HG03108 (cell line): Measurements from ENCODE around the gene SP1.
"Not testable (repeated sequence)": the region's sequence is repeated elsewhere in the genome, so short reads cannot be mapped to it uniquely, and the experiment has no call there.

Experiments
- ATAC-seq: cut with Tn5 transposase; IDR thresholded peaks from one replicate; pipeline ENCODE4 v1.9.1; 2021; ENCODE audit warnings: moderate library complexity; ENCODE audit not compliant: unreplicated experiment

SP1 gene

GRCh38 chr12:53410951-53411350, 31.0 kb downstream of the SP1 start:
- ATAC-seq: no peak

GRCh38 chr12:53413485-53414204, 33.7 kb downstream of the SP1 start:
- no peak for ATAC-seq

GRCh38 chr12:53414756-53415417, 34.9 kb downstream of the SP1 start:
- no peak for ATAC-seq

DNA sequence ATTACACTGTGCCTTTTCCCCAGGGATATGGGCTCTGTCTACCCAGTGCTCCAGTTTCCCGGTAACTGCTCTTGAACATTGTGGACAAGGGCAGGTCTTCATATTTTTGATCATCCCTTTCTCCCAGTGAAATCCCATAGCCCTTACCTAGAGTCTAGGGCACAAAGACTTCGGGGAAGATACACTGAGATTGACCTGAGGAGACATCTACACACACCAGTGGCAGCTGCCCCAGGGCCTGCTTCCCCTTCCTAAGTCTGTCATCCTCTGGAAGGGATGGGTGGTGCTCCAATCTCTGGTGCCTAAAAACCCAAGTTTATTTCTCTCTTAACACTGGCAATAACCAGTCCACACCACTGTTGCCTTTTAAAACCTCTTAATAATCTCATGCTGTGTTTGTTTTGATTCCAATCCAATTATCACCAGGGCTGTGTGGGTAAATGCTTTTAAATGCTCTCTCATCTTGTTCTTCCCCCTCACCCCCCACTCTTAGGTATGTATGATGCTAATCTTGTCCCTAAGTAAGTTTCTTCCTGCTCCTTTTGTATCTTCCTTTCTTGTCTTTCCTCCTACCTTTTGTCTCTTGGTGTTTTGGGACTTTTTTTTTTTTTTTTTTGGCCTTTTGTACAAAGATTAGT, 35.9 kb downstream of the SP1 start:
- ATAC-seq: not testable (repeated sequence)

DNA sequence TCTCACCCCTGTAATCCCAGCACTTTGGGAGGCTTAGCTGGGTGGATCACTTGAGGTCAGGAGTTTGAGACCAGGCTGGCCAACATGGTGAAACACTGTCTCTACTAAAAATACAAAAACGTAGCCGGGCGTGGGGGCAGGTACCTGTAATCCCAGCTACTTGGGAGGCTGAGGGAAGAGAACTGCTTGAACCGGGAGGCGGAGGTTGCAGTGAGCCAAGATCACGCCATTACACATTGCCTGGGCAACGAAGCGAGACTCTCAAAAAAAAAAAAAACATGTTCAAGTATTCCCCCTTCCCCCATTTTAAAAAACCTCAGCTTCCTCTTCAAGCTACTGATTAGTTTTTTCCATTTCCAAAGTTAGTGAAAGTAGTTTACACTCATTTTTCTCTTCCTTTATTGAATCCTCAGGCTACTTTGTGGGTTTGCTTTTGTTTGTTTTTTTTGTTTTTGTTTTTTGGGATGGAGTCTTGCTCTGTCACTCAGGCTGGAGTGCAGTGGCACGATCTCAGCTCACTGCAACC, 37.4 kb downstream of the SP1 start:
- not testable (repeated sequence) for ATAC-seq

- ATAC-seq: no peak
These were observed 38.2 kb downstream of the SP1 start for GRCh38 chr12:53418221-53418620.

GRCh38 chr12:53419756-53420155, 39.8 kb downstream of the SP1 start:
- no peak for ATAC-seq

DNA sequence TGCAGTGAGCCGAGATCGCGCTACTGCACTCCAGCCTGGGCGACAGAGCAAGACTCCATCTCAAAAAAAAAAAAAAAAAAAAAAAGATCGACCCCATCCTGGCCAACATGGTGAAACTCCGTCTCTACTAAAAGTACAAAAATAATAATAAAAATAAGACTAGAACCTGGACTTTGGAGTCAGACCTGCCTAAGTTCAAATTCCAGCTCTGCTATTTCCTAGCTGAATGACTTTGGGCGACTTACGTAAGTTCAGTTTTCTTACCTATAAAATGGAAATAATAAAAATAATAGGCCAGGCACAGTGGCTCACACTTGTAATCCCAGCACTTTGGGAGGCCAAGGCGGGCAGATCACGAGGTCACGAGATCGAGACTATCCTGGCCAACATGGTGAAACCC, 42.3 kb downstream of the SP1 start:
- not testable (repeated sequence) for ATAC-seq

GRCh38 chr12:53423597-53423996, 43.6 kb downstream of the SP1 start, which contains the start of gene AMHR2:
TSS of gene AMHR2 (plus strand) at chr12:53423855. CDS start at chr12:53423935, 80 bp downstream.
- ATAC-seq: no peak

GRCh38 chr12:53424626-53425514, 44.9 kb downstream of the SP1 start:
- ATAC-seq: no peak

- no peak for ATAC-seq
These were observed 45.7 kb downstream of the SP1 start for GRCh38 chr12:53425515-53426150.

DNA sequence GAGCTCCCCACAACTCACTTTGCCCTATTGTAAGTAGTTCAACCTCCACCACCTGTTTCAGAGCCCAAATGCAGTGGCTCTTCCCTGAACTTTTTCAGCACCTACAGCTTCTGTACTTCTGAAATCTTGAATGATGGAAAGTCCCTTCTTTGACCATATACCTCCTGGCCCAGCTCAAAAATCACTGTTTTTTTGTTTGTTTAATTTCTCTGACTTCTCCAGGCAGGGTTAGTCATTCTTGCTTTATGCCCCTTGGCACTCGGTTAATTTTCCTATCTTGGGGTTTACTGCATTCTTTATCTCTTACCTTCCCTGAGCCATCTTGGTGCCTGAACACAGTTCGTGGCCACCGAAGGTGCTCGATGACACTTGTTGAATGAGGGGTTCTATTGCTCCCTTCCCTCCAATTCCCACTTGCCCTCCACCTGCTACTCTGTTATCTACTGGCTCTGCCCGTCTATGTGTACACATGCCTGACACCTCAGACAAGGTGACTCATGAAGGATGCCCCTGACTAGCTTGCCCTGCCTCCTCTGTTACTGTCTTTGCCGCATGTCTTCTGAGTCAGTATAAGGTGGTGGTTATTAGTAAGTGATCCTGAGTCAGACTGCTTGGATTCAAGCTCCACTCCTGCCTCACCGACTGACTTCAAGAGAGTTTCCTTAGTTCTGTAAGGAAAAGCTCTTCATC, 48.1 kb downstream of the SP1 start:
- no peak for ATAC-seq

DNA sequence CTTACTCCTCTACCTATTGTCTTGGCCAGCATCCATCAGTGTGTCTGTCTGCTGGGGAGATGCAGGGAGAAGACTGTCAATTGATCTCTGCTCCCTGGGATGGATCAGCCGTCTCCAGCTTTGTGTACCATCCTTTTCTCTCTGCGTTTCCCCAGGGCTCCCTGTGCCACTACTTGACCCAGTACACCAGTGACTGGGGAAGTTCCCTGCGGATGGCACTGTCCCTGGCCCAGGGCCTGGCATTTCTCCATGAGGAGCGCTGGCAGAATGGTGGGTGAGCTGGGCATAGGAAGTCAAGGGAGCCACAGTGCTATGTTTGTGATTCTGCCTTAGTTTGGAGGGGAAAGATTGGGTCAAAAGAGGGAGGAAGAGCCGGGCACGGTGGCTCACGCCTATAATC, 48.8 kb downstream of the SP1 start:
- ATAC-seq: no peak

DNA sequence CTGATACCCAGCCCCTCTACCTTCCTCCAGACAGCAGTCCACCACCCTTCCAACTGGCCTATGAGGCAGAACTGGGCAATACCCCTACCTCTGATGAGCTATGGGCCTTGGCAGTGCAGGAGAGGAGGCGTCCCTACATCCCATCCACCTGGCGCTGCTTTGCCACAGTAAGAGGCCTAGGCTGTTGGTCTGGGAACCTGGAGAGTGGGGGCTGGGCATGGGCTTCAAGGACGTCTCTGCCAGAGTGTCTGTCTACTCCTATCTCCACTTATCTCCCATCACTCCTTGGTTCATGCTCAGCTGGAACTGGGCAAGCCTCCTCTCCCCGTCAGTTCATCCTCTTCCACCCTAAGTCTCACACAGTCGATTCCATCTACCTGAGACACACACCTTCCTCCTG, 50.1 kb downstream of the SP1 start:
- no peak for ATAC-seq

DNA sequence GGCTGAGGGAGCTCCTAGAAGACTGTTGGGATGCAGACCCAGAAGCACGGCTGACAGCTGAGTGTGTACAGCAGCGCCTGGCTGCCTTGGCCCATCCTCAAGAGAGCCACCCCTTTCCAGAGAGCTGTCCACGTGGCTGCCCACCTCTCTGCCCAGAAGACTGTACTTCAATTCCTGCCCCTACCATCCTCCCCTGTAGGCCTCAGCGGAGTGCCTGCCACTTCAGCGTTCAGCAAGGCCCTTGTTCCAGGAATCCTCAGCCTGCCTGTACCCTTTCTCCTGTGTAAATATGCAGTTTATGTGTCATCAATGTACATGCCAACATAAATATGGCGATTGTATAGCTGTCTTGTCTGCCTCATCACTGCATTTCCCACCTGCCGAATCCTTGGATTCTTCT, 51.2 kb downstream of the SP1 start:
- no peak for ATAC-seq

DNA sequence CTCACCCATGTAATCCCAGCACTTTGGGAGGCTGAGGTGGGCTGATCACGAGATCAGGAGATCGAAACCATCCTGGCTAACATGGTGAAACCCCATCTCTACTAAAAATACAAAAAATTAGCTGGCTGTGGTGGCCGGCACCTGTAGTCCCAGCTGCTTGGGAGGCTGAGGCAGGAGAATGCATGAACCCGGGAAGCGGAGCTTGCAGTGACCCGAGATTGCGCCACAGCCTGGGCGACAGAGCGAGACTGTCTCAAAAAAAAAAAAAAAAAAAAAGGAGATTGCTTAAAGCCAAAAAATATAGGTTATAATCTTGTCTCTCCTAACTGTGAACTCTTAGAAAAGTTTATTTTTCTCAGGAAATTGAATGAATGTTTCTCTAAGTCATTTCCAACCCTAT, 55.4 kb downstream of the SP1 start:
- ATAC-seq: not testable (repeated sequence)

- ATAC-seq: not testable (repeated sequence)
These were observed 59.6 kb downstream of the SP1 start for GRCh38 chr12:53439582-53439981.

GRCh38 chr12:53441040-53441833, 61.3 kb downstream of the SP1 start, which contains the start of gene PRR13:
TSS of gene PRR13 (plus strand) at chr12:53441734. CDS start at chr12:53442715, 981 bp downstream.
- ATAC-seq: peak; percentile 98

GRCh38 chr12:53443955-53444354, 64.0 kb downstream of the SP1 start:
- ATAC-seq: no peak
